ENCODE results near the gene SKIDA1.

Gene SKIDA1

DNA sequence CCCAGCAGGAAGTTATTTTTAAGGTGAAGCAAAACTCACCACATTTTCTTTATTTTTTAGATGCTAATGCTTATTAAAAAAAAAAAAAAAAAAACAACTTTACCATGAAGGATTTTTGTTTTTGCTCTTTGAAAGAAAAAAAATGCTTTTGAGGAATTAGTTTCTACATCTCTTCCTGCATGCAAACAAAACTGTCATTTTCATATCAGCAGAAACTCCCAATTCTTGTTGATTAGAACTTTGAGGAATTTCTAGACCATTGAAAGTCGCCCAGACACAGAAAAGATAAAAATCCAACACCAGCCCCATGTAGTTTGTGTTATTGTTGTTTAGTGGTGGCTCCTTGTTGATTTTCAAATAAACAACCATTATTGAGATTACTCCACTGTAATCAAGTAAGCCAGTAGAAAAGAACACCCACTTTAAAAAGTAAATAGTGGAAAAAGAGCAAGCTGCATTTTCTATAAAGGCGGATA, 14.3 kb downstream of the SKIDA1 start:
- Histone ChIP-seq H3K36me3 (ENCODE audit: insufficient read depth, low read length) (no peaks in the 10 kb centered on the region), H3K27me3 (ENCODE audit: insufficient read depth, low read length) (0 out of 2 replicates have a peak, but pooled peaks cover 4% of the 10 kb centered on the region), H4K20me1 (ENCODE audit: insufficient read depth, low read length) (no peaks in the 10 kb centered on the region), H3F3A (ENCODE audit: insufficient read depth, low read length) (no peaks in the 10 kb centered on the region), H3K27ac (ENCODE audit: low read depth, low read length, poor library complexity, severe bottlenecking) (no peak overlapping the region), H3K4me2 (ENCODE audit: low read length) (no peak overlapping the region), H3K4me3 (ENCODE audit: low read depth, low read length, poor library complexity, severe bottlenecking) (no peak overlapping the region), H3K79me2 (ENCODE audit: insufficient read depth, low read length) (no peaks in the 10 kb centered on the region), H3K9ac (ENCODE audit: low read length) (no peak overlapping the region), H2AFZ (ENCODE audit: low read length) (no peak overlapping the region), H3K9me2 (ENCODE audit: low read depth, low read length) (no peaks in the 10 kb centered on the region), H3K4me1 (ENCODE audit: insufficient read depth, low read length, severe bottlenecking) (peaks cover under 1% of the 10 kb centered on the region), H3K9me3 (ENCODE audit: low read length) (no peaks in the 10 kb centered on the region)
- no peak for TF ChIP-seq EZH2 (IDR thresholded peaks at IDR 0.05; ENCODE audit: borderline replicate concordance, low read length)
- TF ChIP-seq, protein P1, sequence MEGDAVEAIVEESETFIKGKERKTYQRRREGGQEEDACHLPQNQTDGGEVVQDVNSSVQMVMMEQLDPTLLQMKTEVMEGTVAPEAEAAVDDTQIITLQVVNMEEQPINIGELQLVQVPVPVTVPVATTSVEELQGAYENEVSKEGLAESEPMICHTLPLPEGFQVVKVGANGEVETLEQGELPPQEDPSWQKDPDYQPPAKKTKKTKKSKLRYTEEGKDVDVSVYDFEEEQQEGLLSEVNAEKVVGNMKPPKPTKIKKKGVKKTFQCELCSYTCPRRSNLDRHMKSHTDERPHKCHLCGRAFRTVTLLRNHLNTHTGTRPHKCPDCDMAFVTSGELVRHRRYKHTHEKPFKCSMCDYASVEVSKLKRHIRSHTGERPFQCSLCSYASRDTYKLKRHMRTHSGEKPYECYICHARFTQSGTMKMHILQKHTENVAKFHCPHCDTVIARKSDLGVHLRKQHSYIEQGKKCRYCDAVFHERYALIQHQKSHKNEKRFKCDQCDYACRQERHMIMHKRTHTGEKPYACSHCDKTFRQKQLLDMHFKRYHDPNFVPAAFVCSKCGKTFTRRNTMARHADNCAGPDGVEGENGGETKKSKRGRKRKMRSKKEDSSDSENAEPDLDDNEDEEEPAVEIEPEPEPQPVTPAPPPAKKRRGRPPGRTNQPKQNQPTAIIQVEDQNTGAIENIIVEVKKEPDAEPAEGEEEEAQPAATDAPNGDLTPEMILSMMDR (IDR thresholded peaks at IDR 0.05; ENCODE audit: low read length), result no peak

DNA sequence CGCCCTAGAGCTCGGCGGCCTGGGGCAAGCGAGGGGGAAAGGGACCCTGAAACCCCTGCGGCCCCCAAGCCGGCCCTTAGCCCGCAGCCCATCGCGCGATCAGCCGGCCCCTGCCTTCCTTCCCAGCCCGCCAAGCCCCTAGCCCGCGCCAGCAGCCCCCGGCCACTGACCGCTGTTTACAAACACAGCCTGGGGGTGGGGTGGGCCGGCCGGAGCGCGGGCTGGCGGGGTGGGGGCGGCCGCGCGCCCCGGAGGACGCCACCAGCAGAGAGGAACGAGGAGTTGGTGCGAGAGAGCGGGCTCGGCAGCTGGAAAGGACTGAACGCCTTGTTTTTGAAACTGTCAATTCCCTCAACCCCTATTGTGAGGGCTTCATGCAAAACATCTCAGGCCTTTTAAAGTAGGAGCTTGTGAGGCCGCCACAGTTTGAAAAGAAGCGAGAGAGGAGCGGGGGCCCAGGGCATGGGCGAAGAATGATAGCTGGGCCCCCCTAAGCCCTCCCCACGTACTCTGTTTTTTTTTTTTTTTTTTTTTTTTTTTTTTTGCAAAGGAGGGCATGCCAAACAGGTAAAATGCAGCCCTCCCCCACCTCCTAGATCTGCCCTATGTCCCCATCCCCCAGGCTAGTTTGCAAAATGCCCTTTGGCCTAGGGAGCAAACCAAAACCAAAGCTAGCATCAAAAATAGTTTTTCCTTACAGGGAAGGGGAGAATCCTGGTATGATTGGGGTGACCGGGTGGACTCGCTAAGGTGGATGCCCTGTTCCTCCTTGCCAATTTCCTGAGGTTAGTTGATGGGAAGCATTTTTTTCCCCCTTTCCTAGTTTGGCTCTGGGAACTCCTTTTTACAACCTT, 15.0 kb downstream of the SKIDA1 start:
- H3K27me3 ChIP-seq (ENCODE audit: insufficient read depth, low read length), result 0 out of 2 replicates have a peak, but pooled peaks cover 4% of the 10 kb centered on the region
- no peak overlapping the region for H3K27ac ChIP-seq (ENCODE audit: low read depth, low read length, poor library complexity, severe bottlenecking)
- no peak for TF ChIP-seq EZH2 (IDR thresholded peaks at IDR 0.05; ENCODE audit: borderline replicate concordance, low read length)
- TF ChIP-seq, protein P1 (IDR thresholded peaks at IDR 0.05; ENCODE audit: low read length), result no peak
- no peaks in the 10 kb centered on the region for H3F3A ChIP-seq (ENCODE audit: insufficient read depth, low read length)
- H4K20me1 ChIP-seq (ENCODE audit: insufficient read depth, low read length), result no peaks in the 10 kb centered on the region
- no peak overlapping the region for H3K4me2 ChIP-seq (ENCODE audit: low read length)
- H3K9me3 ChIP-seq (ENCODE audit: low read length), result no peaks in the 10 kb centered on the region
- H3K79me2 ChIP-seq (ENCODE audit: insufficient read depth, low read length), result no peaks in the 10 kb centered on the region
- H3K9me2 ChIP-seq (ENCODE audit: low read depth, low read length), result no peaks in the 10 kb centered on the region
- H3K4me1 ChIP-seq (ENCODE audit: insufficient read depth, low read length, severe bottlenecking), result no peaks in the 10 kb centered on the region
- no peak overlapping the region for H2AFZ ChIP-seq (ENCODE audit: low read length)
- H3K36me3 ChIP-seq (ENCODE audit: insufficient read depth, low read length), result no peaks in the 10 kb centered on the region
- no peak overlapping the region for H3K9ac ChIP-seq (ENCODE audit: low read length)
- H3K4me3 ChIP-seq (ENCODE audit: low read depth, low read length, poor library complexity, severe bottlenecking), result no peak overlapping the region

DNA sequence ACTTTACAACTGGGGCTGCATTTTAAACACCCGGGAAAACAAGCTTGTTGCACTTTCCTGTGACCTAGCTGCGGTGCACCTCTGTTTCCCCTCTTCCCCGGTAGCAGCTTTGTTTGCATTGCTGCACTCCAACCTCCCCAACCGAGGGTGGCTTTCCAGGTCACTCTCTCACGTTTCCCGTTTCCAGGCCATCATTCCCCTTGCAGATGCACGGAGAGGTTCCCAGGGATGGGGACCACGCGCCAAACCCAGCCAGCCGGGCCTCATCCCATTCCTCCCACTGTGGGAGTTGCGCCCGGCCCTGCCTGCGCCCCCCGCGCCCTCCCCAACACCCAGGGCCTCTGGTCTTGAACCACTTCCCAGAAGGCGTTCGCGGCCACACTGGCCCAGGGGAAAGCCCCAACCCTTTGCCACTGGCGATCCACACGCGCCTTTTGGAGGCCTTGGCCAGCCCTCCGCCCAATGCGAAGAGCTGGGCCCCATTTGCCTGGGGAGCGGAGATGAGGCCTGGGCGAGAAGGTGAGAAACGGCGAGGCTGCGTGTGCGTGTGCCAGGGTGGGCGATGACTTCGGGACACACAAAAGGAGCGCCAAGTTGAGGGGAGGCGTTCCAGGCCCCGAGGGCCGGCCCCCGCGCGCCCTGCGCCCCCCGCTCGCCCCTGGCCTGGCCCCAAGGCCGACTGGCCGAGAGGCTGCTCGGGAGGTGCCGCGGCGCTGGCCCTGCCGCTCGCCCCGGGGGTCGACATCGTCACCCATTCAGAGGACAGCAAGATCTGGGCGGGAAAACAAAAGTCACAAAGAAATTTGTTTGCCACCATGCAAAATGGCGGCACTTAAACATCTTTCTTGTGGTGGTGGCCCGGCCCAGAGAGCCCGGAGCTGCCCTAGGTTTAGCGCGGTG, 15.9 kb downstream of the SKIDA1 start:
- Histone ChIP-seq H3K79me2 (ENCODE audit: insufficient read depth, low read length) (no peaks in the 10 kb centered on the region), H3K4me2 (ENCODE audit: low read length) (no peak overlapping the region), H3K4me1 (ENCODE audit: insufficient read depth, low read length, severe bottlenecking) (no peaks in the 10 kb centered on the region), H3K9me2 (ENCODE audit: low read depth, low read length) (no peaks in the 10 kb centered on the region), H3K4me3 (ENCODE audit: low read depth, low read length, poor library complexity, severe bottlenecking) (no peak overlapping the region), H3K9ac (ENCODE audit: low read length) (no peak overlapping the region), H3K27me3 (ENCODE audit: insufficient read depth, low read length) (0 out of 2 replicates have a peak, but pooled peaks cover 4% of the 10 kb centered on the region), H3K27ac (ENCODE audit: low read depth, low read length, poor library complexity, severe bottlenecking) (no peak overlapping the region), H2AFZ (ENCODE audit: low read length) (no peak overlapping the region), H3K36me3 (ENCODE audit: insufficient read depth, low read length) (no peaks in the 10 kb centered on the region), H3K9me3 (ENCODE audit: low read length) (no peaks in the 10 kb centered on the region), H3F3A (ENCODE audit: insufficient read depth, low read length) (no peaks in the 10 kb centered on the region), H4K20me1 (ENCODE audit: insufficient read depth, low read length) (no peaks in the 10 kb centered on the region)
- TF ChIP-seq, protein P1 (IDR thresholded peaks at IDR 0.05; ENCODE audit: low read length), result no peak
- no peak for TF ChIP-seq EZH2 (IDR thresholded peaks at IDR 0.05; ENCODE audit: borderline replicate concordance, low read length)
